HEK293 (cell line): ENCODE measurements around the gene FICD.

ENCODE experiments used
- BCL6B ChIP-seq: fragments of 450-650 bp; formaldehyde crosslinking; IDR thresholded peaks from 2 replicates; pipeline ENCODE4 v1.5.1; 2017; ENCODE audit warnings: missing biosample characterization, missing genetic modification characterization
- HIC1 ChIP-seq: fragments of 450-650 bp; formaldehyde crosslinking; IDR thresholded peaks from 2 replicates; pipeline ENCODE4 v1.5.1; 2016; ENCODE audit warnings: missing biosample characterization, missing genetic modification characterization
- KLF8 ChIP-seq: fragments of 450-650 bp; formaldehyde crosslinking; IDR thresholded peaks from 2 replicates; pipeline ENCODE4 v1.5.1; 2016; ENCODE audit warnings: missing biosample characterization, missing genetic modification characterization
- OSR2 ChIP-seq: fragments of 450-650 bp; formaldehyde crosslinking; IDR thresholded peaks from 2 replicates; pipeline ENCODE4 v1.5.1; 2016; ENCODE audit warnings: missing biosample characterization, missing genetic modification characterization
- PRDM6 ChIP-seq: fragments of 450-650 bp; formaldehyde crosslinking; IDR thresholded peaks from 2 replicates; pipeline ENCODE4 v1.5.1; 2017; ENCODE audit warnings: missing biosample characterization, missing genetic modification characterization
- SETDB1 ChIP-seq: IDR thresholded peaks from one replicate; pipeline ENCODE4 v1.6.1; 2017; ENCODE audit warnings: mild to moderate bottlenecking, low read length, moderate library complexity, mixed read lengths; ENCODE audit not compliant: insufficient read length
- SP7 ChIP-seq: fragments of 450-650 bp; formaldehyde crosslinking; IDR thresholded peaks from 2 replicates; pipeline ENCODE4 v1.5.1; 2016; ENCODE audit warnings: missing biosample characterization, missing genetic modification characterization
- ZBTB17 ChIP-seq: fragments of 450-650 bp; formaldehyde crosslinking; IDR thresholded peaks from 2 replicates; pipeline ENCODE4 v1.5.1; 2016; ENCODE audit warnings: missing biosample characterization, missing genetic modification characterization
- ZFP3 ChIP-seq: fragments of 450-650 bp; formaldehyde crosslinking; IDR thresholded peaks from 2 replicates; pipeline ENCODE4 v1.5.1; 2016; ENCODE audit warnings: low read depth, missing biosample characterization, missing genetic modification characterization
- ZNF138 ChIP-seq: fragments of 450-650 bp; formaldehyde crosslinking; IDR thresholded peaks from 2 replicates; pipeline ENCODE4 v1.5.1; 2016; ENCODE audit warnings: missing biosample characterization, missing genetic modification characterization, borderline replicate concordance
- ZNF19 ChIP-seq: fragments of 450-650 bp; formaldehyde crosslinking; IDR thresholded peaks from 2 replicates; pipeline ENCODE4; 2016; ENCODE audit warnings: missing biosample characterization, missing genetic modification characterization, low read depth
- ZNF266 ChIP-seq: fragments of 450-650 bp; formaldehyde crosslinking; IDR thresholded peaks from 2 replicates; pipeline ENCODE4 v1.5.1; 2016; ENCODE audit warnings: missing biosample characterization, missing genetic modification characterization, low read depth
- ZNF324 ChIP-seq: fragments of 450-650 bp; formaldehyde crosslinking; IDR thresholded peaks from 2 replicates; pipeline ENCODE4 v1.5.1; 2016; ENCODE audit warnings: missing biosample characterization, missing genetic modification characterization
- ZNF335 ChIP-seq: fragments of 450-650 bp; formaldehyde crosslinking; conservative IDR thresholded peaks from 2 replicates; pipeline ENCODE4 v1.5.1; 2016; ENCODE audit warnings: missing biosample characterization, missing genetic modification characterization
- ZNF394 ChIP-seq: fragments of 450-650 bp; formaldehyde crosslinking; IDR thresholded peaks from 2 replicates; pipeline ENCODE4 v1.5.1; 2016; ENCODE audit warnings: missing biosample characterization, missing genetic modification characterization, mild to moderate bottlenecking, moderate library complexity, borderline replicate concordance
- ZNF654 ChIP-seq: fragments of 450-650 bp; formaldehyde crosslinking; IDR thresholded peaks from 2 replicates; pipeline ENCODE4 v1.5.1; 2016; ENCODE audit warnings: low read depth, missing biosample characterization, missing genetic modification characterization
- ZNF660 ChIP-seq: fragments of 450-650 bp; IDR thresholded peaks from 2 replicates; pipeline ENCODE4 v1.5.1; 2018; ENCODE audit warnings: missing biosample characterization, mild to moderate bottlenecking, missing genetic modification characterization
- ZXDB ChIP-seq: fragments of 450-650 bp; formaldehyde crosslinking; IDR thresholded peaks from 2 replicates; pipeline ENCODE4 v1.5.1; 2016; ENCODE audit warnings: missing biosample characterization, missing genetic modification characterization
- TF ChIP-seq, protein P1 (sequence below): fragments of 450-650 bp; formaldehyde crosslinking; conservative IDR thresholded peaks from 2 replicates; pipeline ENCODE4 v1.5.1; 2016; ENCODE audit warnings: low read depth, missing biosample characterization, missing genetic modification characterization
- TF ChIP-seq, protein P2 (sequence below): sonication (generic); formaldehyde crosslinking; IDR thresholded peaks from 2 replicates; pipeline ENCODE4 v1.8.1; 2022; ENCODE audit warnings: mild to moderate bottlenecking, moderate library complexity, missing genetic modification reagents
- TF ChIP-seq, protein P3 (sequence below): fragments of 450-650 bp; formaldehyde crosslinking; IDR thresholded peaks from 2 replicates; pipeline ENCODE4 v1.5.1; 2016; ENCODE audit warnings: missing biosample characterization, missing genetic modification characterization

Gene FICD

GRCh38 chr12:108563136-108563803 is 48.2 kb downstream of the FICD start (continued):
- TF ChIP-seq, protein P1, sequence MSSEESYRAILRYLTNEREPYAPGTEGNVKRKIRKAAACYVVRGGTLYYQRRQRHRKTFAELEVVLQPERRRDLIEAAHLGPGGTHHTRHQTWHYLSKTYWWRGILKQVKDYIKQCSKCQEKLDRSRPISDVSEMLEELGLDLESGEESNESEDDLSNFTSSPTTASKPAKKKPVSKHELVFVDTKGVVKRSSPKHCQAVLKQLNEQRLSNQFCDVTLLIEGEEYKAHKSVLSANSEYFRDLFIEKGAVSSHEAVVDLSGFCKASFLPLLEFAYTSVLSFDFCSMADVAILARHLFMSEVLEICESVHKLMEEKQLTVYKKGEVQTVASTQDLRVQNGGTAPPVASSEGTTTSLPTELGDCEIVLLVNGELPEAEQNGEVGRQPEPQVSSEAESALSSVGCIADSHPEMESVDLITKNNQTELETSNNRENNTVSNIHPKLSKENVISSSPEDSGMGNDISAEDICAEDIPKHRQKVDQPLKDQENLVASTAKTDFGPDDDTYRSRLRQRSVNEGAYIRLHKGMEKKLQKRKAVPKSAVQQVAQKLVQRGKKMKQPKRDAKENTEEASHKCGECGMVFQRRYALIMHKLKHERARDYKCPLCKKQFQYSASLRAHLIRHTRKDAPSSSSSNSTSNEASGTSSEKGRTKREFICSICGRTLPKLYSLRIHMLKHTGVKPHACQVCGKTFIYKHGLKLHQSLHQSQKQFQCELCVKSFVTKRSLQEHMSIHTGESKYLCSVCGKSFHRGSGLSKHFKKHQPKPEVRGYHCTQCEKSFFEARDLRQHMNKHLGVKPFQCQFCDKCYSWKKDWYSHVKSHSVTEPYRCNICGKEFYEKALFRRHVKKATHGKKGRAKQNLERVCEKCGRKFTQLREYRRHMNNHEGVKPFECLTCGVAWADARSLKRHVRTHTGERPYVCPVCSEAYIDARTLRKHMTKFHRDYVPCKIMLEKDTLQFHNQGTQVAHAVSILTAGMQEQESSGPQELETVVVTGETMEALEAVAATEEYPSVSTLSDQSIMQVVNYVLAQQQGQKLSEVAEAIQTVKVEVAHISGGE (tag by site-specific recombination): 0 out of 2 replicates have a peak, but pooled peaks have one; percentile 11
- TF ChIP-seq ZNF19 (tag by site-specific recombination): no peak
- TF ChIP-seq KLF8 (tag by site-specific recombination): peak; percentile 49; the same call in 1 of the 2 replicates
- no peak for TF ChIP-seq ZFP3 (tag by site-specific recombination)
- TF ChIP-seq, protein P2, sequence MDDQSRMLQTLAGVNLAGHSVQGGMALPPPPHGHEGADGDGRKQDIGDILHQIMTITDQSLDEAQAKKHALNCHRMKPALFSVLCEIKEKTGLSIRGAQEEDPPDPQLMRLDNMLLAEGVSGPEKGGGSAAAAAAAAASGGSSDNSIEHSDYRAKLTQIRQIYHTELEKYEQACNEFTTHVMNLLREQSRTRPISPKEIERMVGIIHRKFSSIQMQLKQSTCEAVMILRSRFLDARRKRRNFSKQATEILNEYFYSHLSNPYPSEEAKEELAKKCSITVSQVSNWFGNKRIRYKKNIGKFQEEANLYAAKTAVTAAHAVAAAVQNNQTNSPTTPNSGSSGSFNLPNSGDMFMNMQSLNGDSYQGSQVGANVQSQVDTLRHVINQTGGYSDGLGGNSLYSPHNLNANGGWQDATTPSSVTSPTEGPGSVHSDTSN (CRISPR knock-in tag): no peak
- peak; percentile 95 for TF ChIP-seq ZBTB17 (tag by site-specific recombination)
- peak; percentile 26 for TF ChIP-seq SP7 (tag by site-specific recombination)
- peak; percentile 81 for TF ChIP-seq ZNF335
- TF ChIP-seq SETDB1: no peak
- no peak for TF ChIP-seq ZNF394
- TF ChIP-seq PRDM6 (tag by site-specific recombination): 0 out of 2 replicates have a peak, but pooled peaks have one; percentile 31
- TF ChIP-seq ZNF266 (tag by site-specific recombination): no peak
- no peak for TF ChIP-seq BCL6B (tag by site-specific recombination)
- TF ChIP-seq ZXDB (tag by site-specific recombination): peak; percentile 71
- no peak for TF ChIP-seq ZNF138 (tag by site-specific recombination)
- TF ChIP-seq OSR2 (tag by site-specific recombination): peak; percentile 87
- no peak for TF ChIP-seq ZNF324
- peak; percentile 89 for TF ChIP-seq ZNF654 (tag by site-specific recombination)
- TF ChIP-seq, protein P3, sequence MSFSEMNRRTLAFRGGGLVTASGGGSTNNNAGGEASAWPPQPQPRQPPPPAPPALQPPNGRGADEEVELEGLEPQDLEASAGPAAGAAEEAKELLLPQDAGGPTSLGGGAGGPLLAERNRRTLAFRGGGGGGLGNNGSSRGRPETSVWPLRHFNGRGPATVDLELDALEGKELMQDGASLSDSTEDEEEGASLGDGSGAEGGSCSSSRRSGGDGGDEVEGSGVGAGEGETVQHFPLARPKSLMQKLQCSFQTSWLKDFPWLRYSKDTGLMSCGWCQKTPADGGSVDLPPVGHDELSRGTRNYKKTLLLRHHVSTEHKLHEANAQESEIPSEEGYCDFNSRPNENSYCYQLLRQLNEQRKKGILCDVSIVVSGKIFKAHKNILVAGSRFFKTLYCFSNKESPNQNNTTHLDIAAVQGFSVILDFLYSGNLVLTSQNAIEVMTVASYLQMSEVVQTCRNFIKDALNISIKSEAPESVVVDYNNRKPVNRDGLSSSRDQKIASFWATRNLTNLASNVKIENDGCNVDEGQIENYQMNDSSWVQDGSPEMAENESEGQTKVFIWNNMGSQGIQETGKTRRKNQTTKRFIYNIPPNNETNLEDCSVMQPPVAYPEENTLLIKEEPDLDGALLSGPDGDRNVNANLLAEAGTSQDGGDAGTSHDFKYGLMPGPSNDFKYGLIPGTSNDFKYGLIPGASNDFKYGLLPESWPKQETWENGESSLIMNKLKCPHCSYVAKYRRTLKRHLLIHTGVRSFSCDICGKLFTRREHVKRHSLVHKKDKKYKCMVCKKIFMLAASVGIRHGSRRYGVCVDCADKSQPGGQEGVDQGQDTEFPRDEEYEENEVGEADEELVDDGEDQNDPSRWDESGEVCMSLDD (tag by site-specific recombination): peak; percentile 63; the same call in 1 of the 2 replicates
- TF ChIP-seq HIC1: no peak
- TF ChIP-seq ZNF660: peak; percentile 68; the same call in 1 of the 2 replicates
